ENCODE measurements around the gene PKNOX1.
"Not testable (repeated sequence)": the region's sequence is repeated elsewhere in the genome, so short reads cannot be mapped to it uniquely, and the experiment has no call there.

PKNOX1 gene

GRCh38 chr21:42997053-42997452, 22.7 kb downstream of the PKNOX1 start:
- Histone ChIP-seq H3K9me2 (replicated peaks; ENCODE audit: low read depth, low read length) (no peaks in the 10 kb centered on the region), H4K20me1 (ENCODE audit: insufficient read depth, low read length, poor library complexity, severe bottlenecking) (no peaks in the 10 kb centered on the region), H3K9ac (ENCODE audit: low read depth, low read length, poor library complexity, severe bottlenecking) (no peak overlapping the region), H3K79me2 (ENCODE audit: insufficient read depth, low read length) (peaks cover 12% of the 10 kb centered on the region), H2AFZ (ENCODE audit: low read length) (no peak overlapping the region), H3F3A (ENCODE audit: low read depth) (no peaks in the 10 kb centered on the region), H3K4me3 (ENCODE audit: low read length, poor library complexity, severe bottlenecking) (no peak overlapping the region), H3K4me1 (ENCODE audit: insufficient read depth, low read length, poor library complexity, severe bottlenecking) (no peaks in the 10 kb centered on the region), H3K9me3 (ENCODE audit: insufficient read depth, low read depth, low read length) (peaks cover 3% of the 10 kb centered on the region; the same call in 1 of the 2 replicates), H3K27me3 (ENCODE audit: insufficient read depth, low read length, poor library complexity, severe bottlenecking) (no peaks in the 10 kb centered on the region), H3K36me3 (ENCODE audit: insufficient read depth, low read length) (no peaks in the 10 kb centered on the region; the same call in 1 of the 2 replicates), H3K4me2 (ENCODE audit: low read depth, low read length, poor library complexity, severe bottlenecking) (no peak overlapping the region)
- no peak for TF ChIP-seq CTCF (conservative IDR thresholded peaks at IDR 0.05; ENCODE audit: low read length)
- no peak for TF ChIP-seq EZH2phosphoT487 (IDR thresholded peaks at IDR 0.05; ENCODE audit: borderline replicate concordance)

DNA sequence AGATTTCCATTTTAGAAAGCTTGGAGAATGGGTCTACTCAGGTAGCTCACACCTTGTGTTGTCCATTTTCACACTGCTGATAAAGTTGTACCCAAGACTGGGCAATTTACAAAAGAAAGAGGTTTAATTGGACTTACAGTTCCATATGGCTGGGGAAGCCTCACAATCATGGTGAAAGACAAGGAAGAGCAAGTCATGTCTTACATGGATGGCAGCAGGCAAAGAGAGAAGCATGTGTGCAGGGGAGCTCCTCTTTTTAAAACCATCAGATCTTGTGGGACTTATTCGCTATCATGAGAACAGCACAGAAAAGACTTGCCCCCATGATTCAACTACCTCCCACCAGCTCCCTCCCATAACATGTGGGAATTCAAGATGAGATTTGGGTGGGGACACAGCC, 23.6 kb downstream of the PKNOX1 start:
- not testable (repeated sequence) for H3K4me3 ChIP-seq (ENCODE audit: low read length, poor library complexity, severe bottlenecking); H3K9me2 ChIP-seq (replicated peaks; ENCODE audit: low read depth, low read length); H3F3A ChIP-seq (ENCODE audit: low read depth); H4K20me1 ChIP-seq (ENCODE audit: insufficient read depth, low read length, poor library complexity, severe bottlenecking); H2AFZ ChIP-seq (ENCODE audit: low read length); H3K79me2 ChIP-seq (ENCODE audit: insufficient read depth, low read length); H3K9ac ChIP-seq (ENCODE audit: low read depth, low read length, poor library complexity, severe bottlenecking); H3K4me2 ChIP-seq (ENCODE audit: low read depth, low read length, poor library complexity, severe bottlenecking); H3K27me3 ChIP-seq (ENCODE audit: insufficient read depth, low read length, poor library complexity, severe bottlenecking); H3K36me3 ChIP-seq (ENCODE audit: insufficient read depth, low read length); H3K9me3 ChIP-seq (ENCODE audit: insufficient read depth, low read depth, low read length); H3K4me1 ChIP-seq (ENCODE audit: insufficient read depth, low read length, poor library complexity, severe bottlenecking)

DNA sequence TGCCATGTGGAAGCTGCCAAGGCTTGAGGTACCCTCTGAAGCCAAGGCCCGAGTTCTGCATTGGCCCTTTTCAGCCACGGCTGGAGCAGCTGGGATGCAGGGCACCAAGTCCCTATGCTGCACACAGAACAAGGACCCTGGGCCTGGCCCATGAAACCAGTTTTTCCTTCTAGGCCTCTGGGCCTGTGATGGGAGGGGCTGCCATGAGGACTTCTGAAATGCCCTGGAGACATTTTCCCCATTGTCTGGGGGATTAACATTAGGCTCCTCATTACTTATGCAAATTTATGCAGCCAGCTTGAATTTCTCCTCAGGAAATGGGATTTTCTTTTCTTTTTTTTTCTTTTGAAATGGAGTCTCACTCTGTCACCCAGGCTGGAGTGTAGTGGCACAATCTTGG, 24.8 kb downstream of the PKNOX1 start:
- H4K20me1 ChIP-seq (ENCODE audit: insufficient read depth, low read length, poor library complexity, severe bottlenecking); H3K36me3 ChIP-seq (ENCODE audit: insufficient read depth, low read length); H3K4me1 ChIP-seq (ENCODE audit: insufficient read depth, low read length, poor library complexity, severe bottlenecking); H3F3A ChIP-seq (ENCODE audit: low read depth); H3K9ac ChIP-seq (ENCODE audit: low read depth, low read length, poor library complexity, severe bottlenecking); H3K79me2 ChIP-seq (ENCODE audit: insufficient read depth, low read length); H2AFZ ChIP-seq (ENCODE audit: low read length); H3K9me3 ChIP-seq (ENCODE audit: insufficient read depth, low read depth, low read length); H3K9me2 ChIP-seq (replicated peaks; ENCODE audit: low read depth, low read length); H3K27me3 ChIP-seq (ENCODE audit: insufficient read depth, low read length, poor library complexity, severe bottlenecking); H3K4me3 ChIP-seq (ENCODE audit: low read length, poor library complexity, severe bottlenecking); H3K4me2 ChIP-seq (ENCODE audit: low read depth, low read length, poor library complexity, severe bottlenecking): not testable (repeated sequence)

DNA sequence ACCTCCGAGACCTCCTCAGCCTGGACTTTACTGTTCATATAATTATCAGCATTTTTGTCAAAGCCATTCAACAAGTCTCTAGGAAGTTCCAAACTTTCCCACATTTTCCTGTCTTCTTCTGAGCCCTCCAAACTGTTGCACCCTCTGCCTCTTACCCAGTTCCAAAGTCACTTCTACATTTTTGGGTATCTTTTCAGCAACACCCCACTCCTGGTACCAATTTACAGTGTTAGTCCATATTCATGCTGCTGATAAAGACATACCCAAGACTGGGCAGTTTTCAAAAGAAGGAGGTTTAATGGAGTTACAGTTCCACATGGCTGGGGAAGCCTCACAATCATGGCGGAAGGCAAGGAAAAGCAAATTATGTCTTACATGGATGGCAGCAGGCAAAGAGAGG, 25.7 kb downstream of the PKNOX1 start:
- not testable (repeated sequence) for H3K4me1 ChIP-seq (ENCODE audit: insufficient read depth, low read length, poor library complexity, severe bottlenecking); H4K20me1 ChIP-seq (ENCODE audit: insufficient read depth, low read length, poor library complexity, severe bottlenecking); H2AFZ ChIP-seq (ENCODE audit: low read length); H3F3A ChIP-seq (ENCODE audit: low read depth); H3K9ac ChIP-seq (ENCODE audit: low read depth, low read length, poor library complexity, severe bottlenecking); H3K9me2 ChIP-seq (replicated peaks; ENCODE audit: low read depth, low read length); H3K79me2 ChIP-seq (ENCODE audit: insufficient read depth, low read length); H3K36me3 ChIP-seq (ENCODE audit: insufficient read depth, low read length); H3K27me3 ChIP-seq (ENCODE audit: insufficient read depth, low read length, poor library complexity, severe bottlenecking); H3K4me2 ChIP-seq (ENCODE audit: low read depth, low read length, poor library complexity, severe bottlenecking); H3K4me3 ChIP-seq (ENCODE audit: low read length, poor library complexity, severe bottlenecking); H3K9me3 ChIP-seq (ENCODE audit: insufficient read depth, low read depth, low read length)

- Histone ChIP-seq H3K4me3 (ENCODE audit: low read length, poor library complexity, severe bottlenecking) (no peak overlapping the region), H2AFZ (ENCODE audit: low read length) (no peak overlapping the region), H3K9me3 (ENCODE audit: insufficient read depth, low read depth, low read length) (peaks cover 3% of the 10 kb centered on the region; the same call in 1 of the 2 replicates), H3K36me3 (ENCODE audit: insufficient read depth, low read length) (peaks cover 10% of the 10 kb centered on the region; the same call in 1 of the 2 replicates), H4K20me1 (ENCODE audit: insufficient read depth, low read length, poor library complexity, severe bottlenecking) (no peaks in the 10 kb centered on the region), H3K79me2 (ENCODE audit: insufficient read depth, low read length) (peaks cover 5% of the 10 kb centered on the region; the same call in 1 of the 2 replicates), H3K9me2 (replicated peaks; ENCODE audit: low read depth, low read length) (no peaks in the 10 kb centered on the region), H3K9ac (ENCODE audit: low read depth, low read length, poor library complexity, severe bottlenecking) (no peak overlapping the region), H3K4me2 (ENCODE audit: low read depth, low read length, poor library complexity, severe bottlenecking) (no peak overlapping the region), H3K27me3 (ENCODE audit: insufficient read depth, low read length, poor library complexity, severe bottlenecking) (no peaks in the 10 kb centered on the region), H3K4me1 (ENCODE audit: insufficient read depth, low read length, poor library complexity, severe bottlenecking) (no peaks in the 10 kb centered on the region), H3F3A (ENCODE audit: low read depth) (no peaks in the 10 kb centered on the region)
- TF ChIP-seq CTCF (conservative IDR thresholded peaks at IDR 0.05; ENCODE audit: low read length) (no peak), EZH2phosphoT487 (IDR thresholded peaks at IDR 0.05; ENCODE audit: borderline replicate concordance) (no peak)
Measured at GRCh38 chr21:43001316-43001715, 27.0 kb downstream of the PKNOX1 start.
